Karpas-422 (cell line): Measurements from ENCODE around the gene CACNA1C. TPM values are rescaled to one million over a fixed set of nuclear protein-coding genes. Genes with fewer than 3 reads are reported as not detected.
"Not testable (repeated sequence)": the region's sequence is repeated elsewhere in the genome, so short reads cannot be mapped to it uniquely, and the experiment has no call there.

Experiments used
- DNase-seq: peaks from one replicate; pipeline ENCODE4 v3.0.0-alpha.2; 2015
- H2AFZ ChIP-seq: fragments of 200-600 bp; sonication (generic); 2 replicates; pipeline ENCODE4 v1.6.1; 2014; ENCODE audit warnings: antibody characterized with exemption, low read length, mixed read lengths
- H3K27ac ChIP-seq: fragments of 200-600 bp; sonication (generic); 2 replicates; pipeline ENCODE4 v1.5.1; 2014; ENCODE audit warnings: mild to moderate bottlenecking, low read length, moderate library complexity
- H3K27me3 ChIP-seq: fragments of 200-600 bp; sonication (generic); 2 replicates; pipeline ENCODE4 v1.6.1; 2014; ENCODE audit warnings: low read length, mixed read lengths
- H3K36me3 ChIP-seq: fragments of 200-600 bp; sonication (generic); 2 replicates; pipeline ENCODE4 v1.6.1; 2014; ENCODE audit warnings: low read length, mixed read lengths; ENCODE audit not compliant: insufficient read depth
- H3K4me1 ChIP-seq: fragments of 200-600 bp; sonication (generic); 2 replicates; pipeline ENCODE4 v1.6.1; 2014; ENCODE audit warnings: mild to moderate bottlenecking, low read length, mixed read lengths
- H3K4me2 ChIP-seq: fragments of 200-600 bp; sonication (generic); 2 replicates; pipeline ENCODE4 v1.6.1; 2014; ENCODE audit warnings: low read length, low read depth, mild to moderate bottlenecking; ENCODE audit not compliant: poor library complexity, severe bottlenecking
- H3K4me3 ChIP-seq: fragments of 200-600 bp; sonication (generic); 2 replicates; pipeline ENCODE4 v1.5.1; 2014; ENCODE audit warnings: mild to moderate bottlenecking, antibody characterized with exemption, low read length, mixed read lengths
- H3K79me2 ChIP-seq: fragments of 200-600 bp; sonication (generic); 2 replicates; pipeline ENCODE4 v1.6.1; 2014; ENCODE audit warnings: mild to moderate bottlenecking, low read length, mixed read lengths
- H3K9ac ChIP-seq: fragments of 200-600 bp; sonication (generic); 2 replicates; pipeline ENCODE4 v1.6.0; 2014; ENCODE audit warnings: low read length
- H3K9me2 ChIP-seq: fragments of 200-600 bp; sonication (generic), shearing (Covaris generic); replicated peaks from 2 replicates; pipeline ENCODE4 v1.6.0; 2014; ENCODE audit warnings: mild to moderate bottlenecking, low read length, moderate library complexity; ENCODE audit not compliant: insufficient read depth
- H3K9me3 ChIP-seq: fragments of 300-700, 200-600 bp; sonication (generic); 2 replicates; pipeline ENCODE4 v1.6.1; 2014; ENCODE audit warnings: low read length, mixed read lengths
- H4K20me1 ChIP-seq: fragments of 200-600 bp; sonication (generic); 2 replicates; pipeline ENCODE4 v1.6.1; 2014; ENCODE audit warnings: mild to moderate bottlenecking, antibody characterized with exemption, low read length, low read depth; ENCODE audit not compliant: insufficient read depth
- total RNA-seq: library from RNA; depleted of rRNA; stranded (reverse); fragments of >200 nt; shearing (Covaris generic); gene quantifications from 2 replicates; pipeline ENCODE4 v1.2.3, GENCODE V29; 2014; ENCODE audit warnings: low replicate concordance

CACNA1C gene
- total RNA-seq, 1 experiment from 2014 or later = 0.11 TPM

DNA sequence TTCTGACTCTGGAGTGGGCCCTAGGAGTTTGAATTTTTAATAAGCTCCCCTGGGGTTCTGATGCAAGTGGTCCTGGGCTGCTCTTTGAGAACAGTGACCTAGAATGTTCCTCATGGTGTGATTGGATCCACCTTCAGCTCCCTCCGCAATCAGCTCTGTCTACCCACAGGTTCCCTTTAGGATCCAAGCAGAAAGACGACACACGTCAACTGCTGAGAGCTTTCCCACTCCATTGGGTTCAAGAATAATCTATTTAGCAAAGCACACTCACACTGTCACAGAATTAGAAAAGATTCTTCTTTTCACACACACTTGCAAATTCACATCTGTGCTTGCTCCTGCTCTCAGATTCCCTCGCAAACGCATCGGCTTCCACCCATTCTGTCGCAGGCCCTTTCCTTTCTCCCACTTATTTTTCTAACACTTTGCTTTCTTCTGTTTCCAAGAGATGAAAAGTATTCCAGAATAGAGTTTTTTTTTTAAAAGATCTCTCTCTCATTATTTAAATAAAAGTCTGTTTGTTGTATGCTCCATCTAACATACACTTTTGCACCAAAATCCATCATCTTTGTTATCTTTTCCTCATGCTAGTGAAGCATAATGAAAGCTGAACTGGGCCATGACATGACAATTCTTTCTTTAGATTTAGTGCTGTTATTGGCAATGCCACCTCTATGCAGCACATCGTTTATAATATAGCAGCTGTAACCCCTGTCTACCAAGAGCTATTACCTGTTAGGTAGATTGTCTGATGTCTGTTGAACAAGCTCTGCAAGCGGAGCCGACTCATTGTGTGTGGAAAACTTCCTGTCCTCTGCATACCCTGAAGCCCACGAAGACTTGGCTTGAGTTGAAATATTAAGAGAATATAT lies 73.1 kb downstream of the CACNA1C start:
- H3K9ac ChIP-seq = no peak overlapping the region

GRCh38 chr12:2126676-2127406 lies 74.1 kb downstream of the CACNA1C start:
- Histone ChIP-seq H3K36me3 (no peaks in the 10 kb centered on the region), H3K9me2 (no peaks in the 10 kb centered on the region), H3K4me3 (no peak overlapping the region), H4K20me1 (no peaks in the 10 kb centered on the region), H3K27me3 (no peaks in the 10 kb centered on the region), H3K9me3 (no peaks in the 10 kb centered on the region), H3K4me2 (no peak overlapping the region), H3K9ac (no peak overlapping the region), H2AFZ (no peak overlapping the region), H3K79me2 (no peaks in the 10 kb centered on the region), H3K27ac (no peak overlapping the region), H3K4me1 (no peaks in the 10 kb centered on the region)
- no peak for DNase-seq

More for the DNA sequence above, 73.1 kb downstream of the CACNA1C start:
- no peaks in the 10 kb centered on the region for H3K4me1 ChIP-seq
- no peaks in the 10 kb centered on the region for H3K9me3 ChIP-seq
- no peak overlapping the region for H3K27ac ChIP-seq
- no peak overlapping the region for H2AFZ ChIP-seq
- no peak for DNase-seq
- no peaks in the 10 kb centered on the region for H3K79me2 ChIP-seq
- no peaks in the 10 kb centered on the region for H4K20me1 ChIP-seq
- no peaks in the 10 kb centered on the region for H3K36me3 ChIP-seq
- no peak overlapping the region for H3K4me3 ChIP-seq
- no peaks in the 10 kb centered on the region for H3K27me3 ChIP-seq
- no peak overlapping the region for H3K4me2 ChIP-seq
- H3K9me2 ChIP-seq = no peaks in the 10 kb centered on the region

DNA sequence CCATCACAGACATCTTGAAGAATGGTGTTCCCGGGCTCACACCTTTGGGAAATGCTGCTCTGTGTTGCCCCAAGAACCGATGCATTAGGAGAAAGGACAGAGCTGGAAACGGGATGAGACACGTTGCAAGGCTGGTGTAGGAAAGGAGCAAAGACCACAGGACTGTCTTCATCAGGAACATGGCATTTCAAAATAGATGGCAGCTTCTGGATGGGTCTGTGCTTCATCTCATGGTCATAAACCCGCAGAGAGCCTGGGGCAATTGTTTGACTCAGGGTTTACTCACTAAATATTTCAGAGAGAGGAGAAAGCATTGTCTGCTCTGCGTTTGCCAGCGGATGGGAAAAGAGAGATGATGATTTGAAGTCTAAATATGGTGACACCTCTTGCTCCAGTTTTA lies 76.3 kb downstream of the CACNA1C start:
- DNase-seq = no peak
- Histone ChIP-seq H4K20me1 (no peaks in the 10 kb centered on the region), H3K9ac (no peak overlapping the region), H3K9me2 (no peaks in the 10 kb centered on the region), H3K27ac (no peak overlapping the region), H3K36me3 (no peaks in the 10 kb centered on the region), H3K27me3 (no peaks in the 10 kb centered on the region), H3K4me2 (no peak overlapping the region), H3K4me1 (no peaks in the 10 kb centered on the region), H2AFZ (no peak overlapping the region), H3K9me3 (no peaks in the 10 kb centered on the region), H3K79me2 (no peaks in the 10 kb centered on the region), H3K4me3 (no peak overlapping the region)

- H3K4me2 ChIP-seq, H3K9ac ChIP-seq, H3K27ac ChIP-seq, H3K4me3 ChIP-seq, H3K4me1 ChIP-seq, H2AFZ ChIP-seq, DNase-seq, H3K79me2 ChIP-seq, H3K27me3 ChIP-seq, H3K9me2 ChIP-seq, H4K20me1 ChIP-seq, H3K36me3 ChIP-seq, H3K9me3 ChIP-seq: not testable (repeated sequence)
Measured at GRCh38 chr12:2135661-2136418, 83.1 kb downstream of the CACNA1C start.

DNA sequence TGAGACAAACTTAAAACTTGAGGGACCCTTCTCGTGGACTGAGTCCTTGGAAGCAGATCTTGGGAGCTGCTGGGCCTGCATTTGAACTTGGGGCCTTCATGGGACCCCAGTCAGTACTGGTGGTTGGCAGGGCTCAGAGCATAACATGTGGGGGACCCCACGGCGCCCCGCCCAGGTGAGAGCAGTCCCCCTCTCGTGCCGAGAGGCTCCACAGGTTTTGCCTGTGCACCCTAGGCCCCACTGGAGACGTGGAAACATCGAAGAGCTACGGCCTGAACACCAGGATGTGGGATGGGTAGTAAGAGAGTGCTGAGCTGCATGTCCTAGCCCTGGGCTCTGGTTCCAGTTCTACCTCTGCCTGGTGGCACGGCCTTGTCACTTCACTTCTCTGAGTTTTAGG lies 84.1 kb downstream of the CACNA1C start:
- Histone ChIP-seq H3K27me3 (no peaks in the 10 kb centered on the region), H3K4me1 (no peaks in the 10 kb centered on the region), H3K79me2 (no peaks in the 10 kb centered on the region), H3K9me2 (no peaks in the 10 kb centered on the region), H3K9me3 (no peaks in the 10 kb centered on the region), H3K4me2 (no peak overlapping the region), H3K27ac (no peak overlapping the region), H2AFZ (no peak overlapping the region), H3K36me3 (no peaks in the 10 kb centered on the region), H4K20me1 (no peaks in the 10 kb centered on the region), H3K4me3 (no peak overlapping the region), H3K9ac (no peak overlapping the region)
- no peak for DNase-seq

GRCh38 chr12:2137711-2138110 lies 84.9 kb downstream of the CACNA1C start:
- H3K9me3 ChIP-seq = no peaks in the 10 kb centered on the region
- H3K4me3 ChIP-seq = no peak overlapping the region
- H3K27me3 ChIP-seq = no peaks in the 10 kb centered on the region
- no peaks in the 10 kb centered on the region for H3K9me2 ChIP-seq
- no peaks in the 10 kb centered on the region for H3K4me1 ChIP-seq
- H3K36me3 ChIP-seq = no peaks in the 10 kb centered on the region
- H2AFZ ChIP-seq = no peak overlapping the region
- H3K79me2 ChIP-seq = no peaks in the 10 kb centered on the region
- H3K4me2 ChIP-seq = no peak overlapping the region
- no peak for DNase-seq
- no peaks in the 10 kb centered on the region for H4K20me1 ChIP-seq
- H3K27ac ChIP-seq = no peak overlapping the region
- no peak overlapping the region for H3K9ac ChIP-seq

GRCh38 chr12:2138294-2138693 lies 85.5 kb downstream of the CACNA1C start:
- Histone ChIP-seq H3K4me1 (no peaks in the 10 kb centered on the region), H4K20me1 (no peaks in the 10 kb centered on the region), H3K9me3 (no peaks in the 10 kb centered on the region), H3K79me2 (no peaks in the 10 kb centered on the region), H2AFZ (no peak overlapping the region), H3K4me2 (no peak overlapping the region), H3K27ac (no peak overlapping the region), H3K36me3 (no peaks in the 10 kb centered on the region), H3K4me3 (no peak overlapping the region), H3K9me2 (no peaks in the 10 kb centered on the region), H3K27me3 (no peaks in the 10 kb centered on the region), H3K9ac (no peak overlapping the region)
- no peak for DNase-seq

GRCh38 chr12:2138871-2139308 lies 86.1 kb downstream of the CACNA1C start:
- H3K36me3 ChIP-seq = no peaks in the 10 kb centered on the region
- H3K4me3 ChIP-seq = no peak overlapping the region
- no peaks in the 10 kb centered on the region for H3K79me2 ChIP-seq
- H3K27me3 ChIP-seq = no peaks in the 10 kb centered on the region
- no peak overlapping the region for H3K4me2 ChIP-seq
- no peaks in the 10 kb centered on the region for H4K20me1 ChIP-seq
- no peaks in the 10 kb centered on the region for H3K4me1 ChIP-seq
- no peak overlapping the region for H3K27ac ChIP-seq
- DNase-seq = no peak
- no peak overlapping the region for H2AFZ ChIP-seq
- H3K9ac ChIP-seq = no peak overlapping the region
- H3K9me2 ChIP-seq = no peaks in the 10 kb centered on the region
- H3K9me3 ChIP-seq = no peaks in the 10 kb centered on the region
